ENCODE measurements around the gene HMGCS2.
"Not testable (repeated sequence)": the region's sequence is repeated elsewhere in the genome, so short reads cannot be mapped to it uniquely, and the experiment has no call there.

GRCh38 chr1:119786473-119787050 lies 17.9 kb upstream of the HMGCS2 start:
- not testable (repeated sequence) for TF ChIP-seq CTCF (IDR thresholded peaks at IDR 0.05; ENCODE audit: insufficient read depth, low read length, poor library complexity, severe bottlenecking); EZH2phosphoT487 (conservative IDR thresholded peaks at IDR 0.05; ENCODE audit: low read length)
